Bronchial epithelial cell (primary cell): Measurements from ENCODE around the gene KPNA5. TPM values are rescaled to one million over a fixed set of nuclear protein-coding genes. Genes with fewer than 3 reads are reported as not detected.
A peak's percentile ranks its signal among the peaks of the same experiment; 100 is the strongest.

ENCODE experiments used
- DNase-seq: peaks from one replicate; pipeline ENCODE4 v3.0.0-alpha.2; 2010; ENCODE audit warnings: low read depth
- FAIRE-seq: peaks from 2 replicates; lab custom pipeline; 2011; peaks lifted over from hg19 to GRCh38; lab: Jason Lieb, UNC
- H3K27me3 ChIP-seq: 2 replicates; pipeline ENCODE4 v1.5.1; 2011; ENCODE audit warnings: low read length; ENCODE audit not compliant: control insufficient read depth, insufficient read depth
- H3K36me3 ChIP-seq: 2 replicates; pipeline ENCODE4 v1.5.1; 2011; ENCODE audit warnings: low read length; ENCODE audit not compliant: control insufficient read depth, insufficient read depth
- H3K4me3 ChIP-seq: 2 replicates; pipeline ENCODE4 v1.5.1; 2011; ENCODE audit warnings: mild to moderate bottlenecking, low read depth, low read length, control low read depth
- total RNA-seq: library from RNA; depleted of rRNA; stranded (reverse); fragments of >200 nt; gene quantifications from 2 replicates; pipeline ENCODE4 v1.2.1, GENCODE V29; 2014
- TF ChIP-seq, protein P1 (sequence below): IDR thresholded peaks from 2 replicates; pipeline ENCODE4 v1.5.1; 2011; ENCODE audit warnings: mild to moderate bottlenecking, moderate library complexity, low read length, control low read depth, inconsistent platforms; ENCODE audit not compliant: insufficient read depth, severe bottlenecking

KPNA5 gene
- total RNA-seq: 2.2 and 3.2 TPM in 2 replicates

DNA sequence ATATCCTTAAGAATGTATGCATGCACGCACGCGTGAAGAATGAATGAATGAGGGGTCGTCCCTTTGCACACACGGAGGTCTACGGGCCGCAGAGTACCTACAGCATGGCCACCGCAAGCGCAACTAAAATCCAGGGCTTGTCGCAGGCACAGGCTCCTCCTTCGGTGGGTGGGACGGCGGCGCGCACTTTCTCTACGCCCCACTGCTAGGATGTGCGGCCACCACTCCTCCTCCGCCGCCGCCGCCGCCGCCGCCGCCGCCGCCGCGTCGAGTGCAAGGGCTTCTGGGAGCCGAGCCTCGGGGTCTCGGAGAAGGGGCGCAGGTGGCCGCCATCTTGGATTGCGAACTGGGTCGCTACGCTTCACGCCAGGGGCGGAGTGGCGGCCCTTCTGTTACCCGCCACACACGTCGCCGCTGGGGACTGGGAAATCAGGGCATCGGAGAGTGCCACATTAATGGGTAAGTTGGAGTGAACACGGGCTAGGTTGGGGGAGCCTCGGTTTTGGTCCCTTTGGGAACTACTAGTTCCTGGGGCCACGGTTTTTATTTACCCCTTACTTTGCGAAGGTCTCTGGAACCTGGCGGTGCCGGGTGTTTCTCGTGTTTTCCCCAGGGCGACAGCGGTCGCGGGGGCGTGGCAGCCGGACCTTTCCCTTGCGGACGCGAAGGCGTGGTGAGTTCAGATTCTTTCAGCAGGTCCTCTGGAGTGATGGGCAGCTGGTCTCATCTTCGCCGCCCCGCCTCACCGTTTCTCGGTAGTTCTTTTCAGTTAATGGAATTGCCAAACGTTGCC lies at the start of gene KPNA5:
Gene KPNA5 (plus strand): TSS at position 332 of the 793 bp plus-strand sequence. CDS start 124 bp downstream, at position 456.
- peak; percentile 68 for DNase-seq
- no peak for FAIRE-seq
- H3K4me3 ChIP-seq: peak within 1 kb of the TSS; percentile 62
- TF ChIP-seq, protein P1, sequence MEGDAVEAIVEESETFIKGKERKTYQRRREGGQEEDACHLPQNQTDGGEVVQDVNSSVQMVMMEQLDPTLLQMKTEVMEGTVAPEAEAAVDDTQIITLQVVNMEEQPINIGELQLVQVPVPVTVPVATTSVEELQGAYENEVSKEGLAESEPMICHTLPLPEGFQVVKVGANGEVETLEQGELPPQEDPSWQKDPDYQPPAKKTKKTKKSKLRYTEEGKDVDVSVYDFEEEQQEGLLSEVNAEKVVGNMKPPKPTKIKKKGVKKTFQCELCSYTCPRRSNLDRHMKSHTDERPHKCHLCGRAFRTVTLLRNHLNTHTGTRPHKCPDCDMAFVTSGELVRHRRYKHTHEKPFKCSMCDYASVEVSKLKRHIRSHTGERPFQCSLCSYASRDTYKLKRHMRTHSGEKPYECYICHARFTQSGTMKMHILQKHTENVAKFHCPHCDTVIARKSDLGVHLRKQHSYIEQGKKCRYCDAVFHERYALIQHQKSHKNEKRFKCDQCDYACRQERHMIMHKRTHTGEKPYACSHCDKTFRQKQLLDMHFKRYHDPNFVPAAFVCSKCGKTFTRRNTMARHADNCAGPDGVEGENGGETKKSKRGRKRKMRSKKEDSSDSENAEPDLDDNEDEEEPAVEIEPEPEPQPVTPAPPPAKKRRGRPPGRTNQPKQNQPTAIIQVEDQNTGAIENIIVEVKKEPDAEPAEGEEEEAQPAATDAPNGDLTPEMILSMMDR: no peak
- no peaks in the 10 kb centered on the region for H3K27me3 ChIP-seq
- H3K36me3 ChIP-seq: no peaks in the 10 kb centered on the region

- no peaks in the 10 kb centered on the region for H3K27me3 ChIP-seq
- H3K36me3 ChIP-seq: no peaks in the 10 kb centered on the region
- no peak for DNase-seq
- TF ChIP-seq, protein P1: no peak
- no peak overlapping the region for H3K4me3 ChIP-seq
- no peak for FAIRE-seq
Measured at GRCh38 chr6:116631379-116631990, 49.5 kb upstream of the KPNA5 start.

DNA sequence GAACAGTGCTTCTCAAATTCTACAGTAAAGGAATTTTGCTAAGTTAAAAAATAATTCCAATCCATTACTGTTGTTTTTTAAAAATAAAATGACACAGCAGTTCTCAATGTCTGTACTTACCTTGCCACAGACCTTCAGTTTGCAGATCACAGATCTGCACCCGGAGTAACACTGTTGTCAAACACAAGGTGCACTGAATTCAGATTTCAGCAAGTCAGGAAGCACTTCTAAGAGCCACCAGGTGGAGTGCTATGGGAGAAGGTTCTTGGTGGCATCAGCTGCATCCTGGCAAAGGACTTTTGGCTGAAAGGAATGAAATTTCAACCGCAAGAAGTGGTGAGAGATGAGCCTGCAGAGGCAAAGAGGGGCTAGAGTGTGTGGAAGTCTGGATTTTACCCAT lies 47.3 kb upstream of the KPNA5 start:
- DNase-seq (no peak), FAIRE-seq (no peak)
- TF ChIP-seq, protein P1: peak; percentile 27
- Histone ChIP-seq H3K4me3 (no peak overlapping the region), H3K36me3 (no peaks in the 10 kb centered on the region), H3K27me3 (no peaks in the 10 kb centered on the region)

DNA sequence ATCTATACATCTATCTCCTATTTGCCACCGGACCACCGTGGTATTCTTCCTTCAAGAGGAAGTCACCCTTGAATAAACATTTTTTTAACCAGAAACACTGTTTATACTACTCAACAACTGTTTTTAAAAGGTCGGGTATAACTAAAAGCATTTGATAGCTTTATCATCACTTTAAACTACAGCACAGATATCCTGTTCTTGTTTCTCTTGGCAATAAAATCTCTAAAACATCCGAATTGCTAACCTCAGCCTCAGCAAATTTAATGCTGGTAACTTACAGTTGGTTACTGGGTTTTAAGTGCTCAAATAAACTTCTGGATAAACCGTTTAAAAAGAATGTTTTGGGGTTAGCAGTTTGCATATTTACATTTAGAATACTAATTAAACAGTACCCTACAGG lies 32.9 kb upstream of the KPNA5 start:
- DNase-seq (no peak), FAIRE-seq (no peak)
- no peaks in the 10 kb centered on the region for H3K36me3 ChIP-seq
- no peaks in the 10 kb centered on the region for H3K27me3 ChIP-seq
- TF ChIP-seq, protein P1: no peak
- no peak overlapping the region for H3K4me3 ChIP-seq

DNA sequence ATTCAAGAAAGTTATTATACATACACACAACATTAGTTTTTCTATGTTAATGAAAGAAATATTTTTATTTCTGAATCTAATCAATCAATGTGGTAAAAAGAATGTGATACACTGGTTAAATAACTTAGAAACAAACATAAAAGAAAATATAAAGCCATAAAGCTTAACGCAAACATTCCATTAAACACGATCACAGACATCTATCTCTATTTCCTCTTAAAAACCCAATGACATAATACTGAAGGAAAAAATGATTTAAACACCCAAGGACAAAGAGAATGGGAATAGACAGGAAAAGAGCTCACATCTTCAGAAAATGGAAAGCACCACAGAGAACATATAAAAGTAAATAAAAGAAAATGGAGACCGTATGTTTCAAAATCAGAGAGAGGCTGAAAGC lies 31.9 kb upstream of the KPNA5 start:
- no peaks in the 10 kb centered on the region for H3K27me3 ChIP-seq
- H3K4me3 ChIP-seq: no peak overlapping the region
- TF ChIP-seq, protein P1: no peak
- DNase-seq: no peak
- no peaks in the 10 kb centered on the region for H3K36me3 ChIP-seq
- no peak for FAIRE-seq
